NCI-H2107 treated with DMSO at 0.1 percent for 48 hours (cell line): ENCODE results near the gene ABLIM3.

Source experiments
- DNase-seq: peaks from one replicate; lab custom pipeline; 2025; ENCODE audit not compliant: unreplicated experiment; lab: John Stamatoyannopoulos, UW

Gene ABLIM3

DNA sequence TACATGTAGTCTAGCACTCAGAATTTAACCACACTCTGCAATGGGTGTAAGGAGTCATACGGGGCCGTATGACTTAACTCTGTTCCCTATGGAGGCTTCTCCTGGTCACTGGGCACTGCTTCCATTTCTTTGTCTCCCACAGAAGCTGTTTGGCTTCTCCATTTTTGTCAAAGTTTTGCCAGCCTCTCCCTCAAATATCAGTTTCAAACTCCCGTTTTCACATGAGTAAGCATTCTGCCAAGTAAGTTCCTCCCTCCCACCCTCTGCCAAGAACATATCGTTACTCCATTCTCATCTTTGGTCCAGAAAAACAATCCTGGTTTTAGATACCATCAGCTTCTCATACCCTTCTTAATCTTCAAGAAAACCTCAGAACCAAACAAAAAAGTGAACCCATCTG, 136.5 kb downstream of the ABLIM3 start:
- DNase-seq, result no peak

GRCh38 chr5:149278451-149279210, 137.3 kb downstream of the ABLIM3 start:
- no peak for DNase-seq

GRCh38 chr5:149279661-149280060, 138.4 kb downstream of the ABLIM3 start:
- DNase-seq, result no peak

GRCh38 chr5:149280124-149280523, 138.8 kb downstream of the ABLIM3 start:
- no peak for DNase-seq

DNA sequence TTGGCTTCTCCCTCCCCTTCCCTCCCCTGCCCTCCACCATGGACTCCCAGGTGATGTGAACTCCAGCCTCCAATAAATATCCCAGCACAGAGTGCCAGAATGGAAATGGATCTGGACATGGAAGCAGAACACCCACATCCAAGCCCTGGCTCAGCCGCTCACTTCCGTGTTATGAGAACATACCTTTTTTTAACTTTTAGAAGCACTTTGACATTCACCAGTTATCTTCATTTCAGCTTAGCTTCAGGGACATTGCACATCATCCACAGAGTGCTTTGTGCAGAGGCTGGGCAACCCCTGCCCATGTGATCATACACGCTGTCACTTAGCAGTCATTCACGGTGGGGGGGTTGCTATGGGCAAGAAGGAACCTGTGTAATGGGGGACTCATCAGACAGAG, 139.5 kb downstream of the ABLIM3 start:
- no peak for DNase-seq

DNA sequence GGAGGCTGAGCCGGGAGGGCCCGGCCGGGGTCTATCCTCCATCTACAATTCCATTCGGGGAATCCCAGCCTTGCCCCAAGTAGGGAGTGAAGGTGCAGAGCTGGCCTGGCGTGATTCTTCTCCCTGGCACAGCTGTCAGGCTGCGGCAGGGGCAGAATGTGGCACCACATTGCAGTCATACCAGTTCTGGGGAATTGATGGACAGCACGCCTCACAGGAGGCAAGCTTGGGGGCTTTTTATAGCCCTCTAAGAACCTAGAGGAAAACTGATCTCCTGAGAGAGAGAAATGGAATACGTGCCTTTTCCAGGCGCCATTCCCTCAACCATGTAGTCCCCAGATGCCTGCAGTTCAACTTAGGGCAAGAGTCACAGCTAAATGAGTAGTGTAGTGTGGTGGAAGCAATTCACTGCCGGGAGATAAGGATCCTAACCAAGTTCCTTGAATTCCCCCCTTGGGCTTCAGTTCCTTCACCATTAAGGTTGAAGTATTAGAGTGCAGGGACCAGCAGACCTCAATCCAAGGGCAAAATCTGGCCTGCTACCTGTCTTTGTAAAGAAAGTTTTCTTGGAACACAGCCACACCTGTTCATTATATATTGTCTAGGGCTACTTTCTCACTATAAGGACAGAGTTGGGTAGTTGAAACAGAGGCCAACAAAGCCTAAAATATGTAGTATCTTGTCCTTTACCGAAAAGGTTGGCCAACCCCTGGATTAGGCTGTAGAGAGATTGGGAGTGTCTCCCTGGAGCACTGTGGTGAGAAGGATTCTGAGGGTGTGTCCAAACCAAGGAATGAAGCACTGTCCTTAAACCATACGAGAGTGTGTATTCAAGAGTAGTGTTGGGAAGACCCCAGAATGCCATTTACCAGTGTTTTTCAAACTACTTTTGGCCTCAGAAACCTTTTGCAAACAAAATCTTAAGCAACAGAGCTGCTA, 141.0 kb downstream of the ABLIM3 start:
- DNase-seq, result no peak

DNA sequence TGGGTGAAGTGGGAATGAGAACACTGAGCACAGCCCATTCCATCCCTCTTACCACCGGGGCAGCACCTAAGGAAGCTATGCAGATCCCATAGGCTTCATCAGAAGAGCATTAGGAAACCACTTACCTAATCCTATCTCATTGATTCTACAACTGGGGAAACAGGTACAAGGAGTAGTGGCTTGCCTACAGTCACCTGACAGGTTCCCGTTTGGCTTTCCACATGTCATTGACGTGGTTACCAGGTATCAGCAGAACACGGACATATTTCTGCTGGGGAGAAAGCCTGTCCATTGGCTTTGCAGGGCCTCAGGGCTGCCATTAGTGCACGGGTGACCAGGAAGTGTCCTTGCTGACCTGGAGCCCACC, 141.7 kb downstream of the ABLIM3 start:
- DNase-seq, result no peak

DNA sequence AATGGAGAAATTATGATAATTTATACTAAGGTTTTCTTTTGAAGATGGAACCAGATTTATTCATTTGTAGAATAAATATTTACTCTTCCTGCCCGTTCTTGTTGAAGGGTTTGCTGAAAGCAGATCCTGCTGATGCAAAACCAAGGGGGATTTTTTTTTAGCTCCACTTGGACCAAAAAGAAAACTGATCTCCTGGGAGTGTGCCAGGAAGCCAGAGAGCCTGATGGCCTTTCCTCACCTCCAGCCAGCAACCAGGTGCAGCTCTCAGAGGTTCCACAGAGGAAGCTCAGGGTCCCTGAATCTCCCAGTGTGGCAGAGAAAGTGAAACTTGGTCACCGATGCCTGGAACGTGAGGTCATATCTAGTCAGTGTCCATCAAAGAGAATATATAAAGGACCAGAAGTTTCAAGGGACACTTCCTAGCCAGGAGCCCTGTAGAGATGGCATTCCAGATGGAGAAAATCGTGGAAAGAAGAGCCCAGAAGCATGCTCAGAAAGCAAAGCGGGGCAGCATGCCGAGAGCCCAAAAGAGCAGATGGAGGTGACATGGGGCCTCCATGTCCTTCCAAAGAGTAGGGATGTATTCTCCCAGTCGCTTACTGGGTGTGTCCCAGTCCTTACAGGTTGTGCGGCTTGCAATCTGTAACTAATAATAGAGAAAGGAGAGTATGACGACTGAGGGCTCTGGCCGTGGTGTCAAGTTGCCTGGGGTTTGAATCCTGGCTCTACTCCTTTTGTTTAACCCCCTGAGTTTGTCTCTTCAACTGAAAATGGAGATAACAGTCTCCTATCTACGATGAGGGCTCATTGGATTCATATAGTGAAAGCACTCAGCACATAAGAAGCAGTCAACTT, 142.6 kb downstream of the ABLIM3 start:
- DNase-seq, result peak; percentile 55

DNA sequence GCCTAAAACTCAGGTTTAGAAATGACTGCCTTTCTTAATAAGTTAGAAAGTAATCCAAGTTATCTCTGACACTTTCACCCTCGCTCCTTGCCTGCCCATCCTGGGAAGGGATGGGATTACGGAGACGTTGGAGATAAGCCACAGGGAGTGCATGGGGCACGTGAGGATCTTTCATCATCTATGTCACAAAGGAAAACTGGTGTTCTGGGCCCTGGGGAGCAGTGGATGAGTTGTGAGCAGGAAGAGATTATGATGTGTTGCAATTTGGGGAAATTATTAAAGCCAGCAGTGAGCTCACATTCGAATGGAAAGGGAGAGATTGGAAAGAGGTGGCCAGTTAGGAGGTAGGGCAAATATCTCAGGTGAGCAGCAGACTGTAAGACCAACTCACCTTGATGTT, 143.2 kb downstream of the ABLIM3 start:
- DNase-seq, result no peak

DNA sequence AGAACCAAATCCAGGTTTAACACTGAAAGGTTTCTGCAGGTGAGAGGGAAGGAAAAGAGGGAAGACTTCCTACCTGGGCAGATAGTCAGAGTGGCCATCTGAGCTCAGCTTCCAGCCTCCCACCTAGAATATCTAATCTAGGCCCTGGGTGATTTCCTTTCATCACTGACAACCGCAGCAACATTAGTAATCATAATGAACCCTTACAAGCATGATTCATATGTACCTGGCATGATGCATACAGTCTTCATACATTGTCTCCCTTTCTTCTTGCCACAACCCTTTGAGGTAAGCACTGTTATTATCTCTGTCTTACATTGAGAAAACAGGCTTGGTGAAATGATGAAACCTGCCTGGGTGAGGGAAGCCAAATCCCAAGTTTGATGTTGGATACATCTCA, 143.9 kb downstream of the ABLIM3 start:
- no peak for DNase-seq

GRCh38 chr5:149288436-149288835, 147.1 kb downstream of the ABLIM3 start:
- no peak for DNase-seq

- DNase-seq, result no peak
These were observed 148.0 kb downstream of the ABLIM3 start for GRCh38 chr5:149289301-149289700.

DNA sequence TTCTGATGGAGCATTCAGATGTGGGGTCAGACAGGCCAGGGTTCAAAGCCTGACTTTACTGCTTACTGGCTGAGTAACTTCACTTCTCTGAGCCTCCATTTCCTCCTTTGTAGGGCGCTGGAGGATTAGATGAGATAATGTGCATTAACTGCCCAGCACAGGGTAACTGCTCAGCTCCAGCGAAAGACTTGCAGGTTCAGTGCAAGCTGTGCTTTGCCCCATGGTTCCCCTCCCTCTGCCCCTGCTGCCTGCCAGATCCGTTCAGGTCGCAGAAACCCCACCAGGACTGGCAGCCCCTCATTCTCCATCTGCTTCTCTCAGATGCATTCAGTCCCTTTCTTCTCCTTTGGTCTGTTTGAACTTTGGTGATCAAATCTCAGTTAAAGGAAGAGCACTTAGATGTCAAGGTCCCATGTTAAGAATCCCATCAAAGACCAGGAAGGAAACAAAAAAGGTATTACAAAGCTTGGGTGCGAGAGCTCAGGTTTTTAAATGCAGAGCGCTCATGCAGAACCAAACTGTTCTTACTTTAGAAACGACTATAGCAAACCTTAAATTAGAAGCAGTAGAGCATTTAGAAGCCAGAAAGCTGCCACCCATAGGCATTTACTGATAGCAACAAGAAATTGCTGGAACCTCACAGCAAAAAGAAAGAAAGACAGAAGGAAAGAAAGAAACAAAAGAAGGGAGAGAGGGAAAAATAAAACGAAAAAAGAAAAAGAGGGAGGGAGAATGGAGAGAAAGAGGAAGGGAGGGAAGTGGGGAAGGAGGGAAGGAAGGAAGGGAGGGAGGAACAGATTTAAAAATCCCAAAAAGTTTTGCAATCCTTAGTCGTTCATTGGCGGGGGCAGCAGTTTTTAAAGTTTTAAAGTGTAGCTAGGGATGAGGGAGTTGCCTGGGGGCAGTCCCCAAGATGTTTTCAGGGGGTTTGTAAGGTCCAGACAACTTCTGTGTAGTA, 153.9 kb downstream of the ABLIM3 start:
- DNase-seq, result no peak

DNA sequence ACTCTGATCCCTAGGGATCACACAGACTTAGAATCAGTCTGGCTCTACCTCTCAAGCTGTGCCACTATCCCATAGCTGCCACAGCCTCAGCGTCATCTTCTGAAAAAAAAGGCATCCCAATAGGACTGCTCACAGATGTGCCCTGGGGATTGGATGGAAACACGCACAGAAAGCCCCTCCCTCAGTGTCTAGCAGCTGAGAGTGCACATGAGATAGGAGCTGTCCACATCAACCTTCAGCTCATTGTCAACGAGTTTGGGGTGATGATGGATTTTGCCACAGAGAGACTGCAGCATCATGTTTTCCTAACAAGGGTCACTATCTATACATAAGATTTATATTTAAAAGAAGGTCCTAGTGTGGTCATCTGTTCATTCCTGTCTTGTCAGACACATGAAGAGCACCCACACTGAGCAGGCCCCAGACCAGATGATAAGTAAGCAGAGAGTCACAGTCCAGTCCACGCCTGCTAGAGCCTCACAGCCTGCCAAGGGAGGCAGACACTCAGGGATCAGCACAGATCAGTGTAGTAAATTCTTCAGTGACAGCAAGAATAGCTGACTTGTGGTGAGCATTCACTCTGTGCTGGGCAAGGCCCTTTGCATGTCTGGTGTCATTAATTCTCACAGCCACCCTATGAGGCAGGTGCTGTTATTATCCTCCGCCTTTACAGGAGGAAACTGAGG, 156.2 kb downstream of the ABLIM3 start:
- no peak for DNase-seq

- DNase-seq, result no peak
These were observed 156.9 kb downstream of the ABLIM3 start for GRCh38 chr5:149298163-149298562.

- DNase-seq, result no peak
These were observed 157.6 kb downstream of the ABLIM3 start for GRCh38 chr5:149298842-149299404.

GRCh38 chr5:149299451-149300054, 158.3 kb downstream of the ABLIM3 start:
- no peak for DNase-seq

DNA sequence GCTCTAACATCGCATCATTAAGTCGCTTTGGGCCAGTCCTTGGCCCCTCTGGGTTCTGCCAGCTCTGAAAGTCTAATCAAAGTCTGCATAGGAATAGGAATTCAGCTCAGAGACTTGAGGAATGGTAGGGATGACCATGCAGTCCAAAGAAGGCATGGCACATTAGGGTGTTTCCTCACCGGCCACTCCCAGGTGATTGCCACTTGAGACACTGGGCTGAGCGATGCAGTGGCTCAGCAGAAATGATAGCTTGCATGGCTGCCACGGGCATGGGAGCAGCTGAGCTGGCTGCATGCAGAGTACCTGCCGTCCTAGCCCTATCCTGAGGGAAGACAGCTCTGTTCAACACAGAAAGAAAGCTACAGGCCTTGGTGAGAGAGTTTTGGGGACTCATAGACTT, 159.1 kb downstream of the ABLIM3 start:
- no peak for DNase-seq
